ENCODE measurements around the gene CHST8. TPM values are rescaled to one million over a fixed set of nuclear protein-coding genes. Genes with fewer than 3 reads are reported as not detected.

Gene CHST8
- total and polyA plus RNA-seq, 2 of the 13 experiments (the other 11 are each of a cell fraction or from before 2014, with no cell fraction given) = not detected

DNA sequence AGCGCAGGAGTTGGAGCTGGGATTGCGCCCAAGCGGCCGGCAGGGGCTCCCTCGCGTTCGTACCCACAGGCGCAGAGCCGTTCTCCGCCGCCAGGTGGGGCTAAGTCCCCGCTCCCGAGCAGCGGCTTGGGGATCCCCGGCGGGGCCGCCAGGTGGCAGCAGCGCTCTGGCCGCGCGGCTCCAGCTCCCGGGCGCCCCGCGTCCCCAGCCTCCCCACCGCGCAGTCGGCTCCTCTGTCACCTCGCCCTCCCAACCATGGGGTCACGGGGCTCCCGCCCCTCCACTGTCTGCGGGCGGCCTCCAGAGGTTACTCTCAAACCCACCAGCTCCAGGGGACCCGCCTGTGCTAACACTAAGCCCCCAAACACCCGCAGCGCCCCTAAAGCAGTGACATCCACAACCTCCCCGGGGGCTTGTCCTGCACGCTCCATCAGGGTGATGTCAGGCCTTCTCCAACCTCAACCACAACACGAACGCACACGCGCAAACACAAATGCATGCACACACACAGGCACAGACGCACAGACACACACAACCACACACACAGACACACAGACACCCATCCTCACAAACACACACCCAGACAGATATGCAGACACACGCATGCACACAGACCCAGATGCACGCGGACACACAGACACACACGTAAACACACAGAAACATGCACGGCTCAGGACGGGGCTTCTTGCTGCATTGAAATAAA is 156.5 kb downstream of the CHST8 start (continued):
- TF ChIP-seq, protein P1, sequence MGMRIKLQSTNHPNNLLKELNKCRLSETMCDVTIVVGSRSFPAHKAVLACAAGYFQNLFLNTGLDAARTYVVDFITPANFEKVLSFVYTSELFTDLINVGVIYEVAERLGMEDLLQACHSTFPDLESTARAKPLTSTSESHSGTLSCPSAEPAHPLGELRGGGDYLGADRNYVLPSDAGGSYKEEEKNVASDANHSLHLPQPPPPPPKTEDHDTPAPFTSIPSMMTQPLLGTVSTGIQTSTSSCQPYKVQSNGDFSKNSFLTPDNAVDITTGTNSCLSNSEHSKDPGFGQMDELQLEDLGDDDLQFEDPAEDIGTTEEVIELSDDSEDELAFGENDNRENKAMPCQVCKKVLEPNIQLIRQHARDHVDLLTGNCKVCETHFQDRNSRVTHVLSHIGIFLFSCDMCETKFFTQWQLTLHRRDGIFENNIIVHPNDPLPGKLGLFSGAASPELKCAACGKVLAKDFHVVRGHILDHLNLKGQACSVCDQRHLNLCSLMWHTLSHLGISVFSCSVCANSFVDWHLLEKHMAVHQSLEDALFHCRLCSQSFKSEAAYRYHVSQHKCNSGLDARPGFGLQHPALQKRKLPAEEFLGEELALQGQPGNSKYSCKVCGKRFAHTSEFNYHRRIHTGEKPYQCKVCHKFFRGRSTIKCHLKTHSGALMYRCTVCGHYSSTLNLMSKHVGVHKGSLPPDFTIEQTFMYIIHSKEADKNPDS (CRISPR knock-in tag; IDR thresholded peaks at IDR 0.05) = 0 out of 2 replicates have a peak, but pooled peaks have one; percentile 32
- no peak for TF ChIP-seq ZNF343 (CRISPR knock-in tag; IDR thresholded peaks at IDR 0.05)
- TF ChIP-seq ZNF451 (CRISPR knock-in tag; IDR thresholded peaks at IDR 0.05) = peak; percentile 61; the same call in 1 of the 2 replicates
- no peak for TF ChIP-seq ZNF33B (CRISPR knock-in tag; IDR thresholded peaks at IDR 0.05)
- TF ChIP-seq, protein P2, sequence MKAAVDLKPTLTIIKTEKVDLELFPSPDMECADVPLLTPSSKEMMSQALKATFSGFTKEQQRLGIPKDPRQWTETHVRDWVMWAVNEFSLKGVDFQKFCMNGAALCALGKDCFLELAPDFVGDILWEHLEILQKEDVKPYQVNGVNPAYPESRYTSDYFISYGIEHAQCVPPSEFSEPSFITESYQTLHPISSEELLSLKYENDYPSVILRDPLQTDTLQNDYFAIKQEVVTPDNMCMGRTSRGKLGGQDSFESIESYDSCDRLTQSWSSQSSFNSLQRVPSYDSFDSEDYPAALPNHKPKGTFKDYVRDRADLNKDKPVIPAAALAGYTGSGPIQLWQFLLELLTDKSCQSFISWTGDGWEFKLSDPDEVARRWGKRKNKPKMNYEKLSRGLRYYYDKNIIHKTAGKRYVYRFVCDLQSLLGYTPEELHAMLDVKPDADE (CRISPR knock-in tag; IDR thresholded peaks at IDR 0.05) = no peak
- TF ChIP-seq ZNF772 (CRISPR knock-in tag; IDR thresholded peaks at IDR 0.05) = peak; percentile 67; the same call in 1 of the 2 replicates
- TF ChIP-seq, protein P3, sequence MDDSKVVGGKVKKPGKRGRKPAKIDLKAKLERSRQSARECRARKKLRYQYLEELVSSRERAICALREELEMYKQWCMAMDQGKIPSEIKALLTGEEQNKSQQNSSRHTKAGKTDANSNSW (CRISPR knock-in tag; IDR thresholded peaks at IDR 0.05; ENCODE audit: borderline replicate concordance) = no peak
- peak; percentile 66 for TF ChIP-seq POGZ (CRISPR knock-in tag; IDR thresholded peaks at IDR 0.05)
- no peak for TF ChIP-seq ASH2L (IDR thresholded peaks at IDR 0.05; ENCODE audit: insufficient read length, low read depth, low read length)
- no peak for TF ChIP-seq ZNF10 (CRISPR knock-in tag; IDR thresholded peaks at IDR 0.05; ENCODE audit: borderline replicate concordance, low read depth)
- no peak for TF ChIP-seq NONO (IDR thresholded peaks at IDR 0.05)
- peak; percentile 69; the same call in 1 of the 2 replicates for TF ChIP-seq NONO (CRISPR knock-in tag; conservative IDR thresholded peaks at IDR 0.05)
- TF ChIP-seq ZNF724P (CRISPR knock-in tag; IDR thresholded peaks at IDR 0.05; ENCODE audit: borderline replicate concordance) = no peak; the same call in 1 of the 2 replicates
- peak; percentile 36 for TF ChIP-seq TAF15 (IDR thresholded peaks at IDR 0.05; ENCODE audit: low read depth, low read length, poor library complexity, severe bottlenecking)
- no peak for TF ChIP-seq ZNF510 (CRISPR knock-in tag; IDR thresholded peaks at IDR 0.05; ENCODE audit: low read depth)
- TF ChIP-seq CCDC6 (CRISPR knock-in tag; IDR thresholded peaks at IDR 0.05) = no peak
- peak; percentile 44; the same call in 1 of the 2 replicates for TF ChIP-seq SP4 (CRISPR knock-in tag; IDR thresholded peaks at IDR 0.05)
- TF ChIP-seq, protein P4, sequence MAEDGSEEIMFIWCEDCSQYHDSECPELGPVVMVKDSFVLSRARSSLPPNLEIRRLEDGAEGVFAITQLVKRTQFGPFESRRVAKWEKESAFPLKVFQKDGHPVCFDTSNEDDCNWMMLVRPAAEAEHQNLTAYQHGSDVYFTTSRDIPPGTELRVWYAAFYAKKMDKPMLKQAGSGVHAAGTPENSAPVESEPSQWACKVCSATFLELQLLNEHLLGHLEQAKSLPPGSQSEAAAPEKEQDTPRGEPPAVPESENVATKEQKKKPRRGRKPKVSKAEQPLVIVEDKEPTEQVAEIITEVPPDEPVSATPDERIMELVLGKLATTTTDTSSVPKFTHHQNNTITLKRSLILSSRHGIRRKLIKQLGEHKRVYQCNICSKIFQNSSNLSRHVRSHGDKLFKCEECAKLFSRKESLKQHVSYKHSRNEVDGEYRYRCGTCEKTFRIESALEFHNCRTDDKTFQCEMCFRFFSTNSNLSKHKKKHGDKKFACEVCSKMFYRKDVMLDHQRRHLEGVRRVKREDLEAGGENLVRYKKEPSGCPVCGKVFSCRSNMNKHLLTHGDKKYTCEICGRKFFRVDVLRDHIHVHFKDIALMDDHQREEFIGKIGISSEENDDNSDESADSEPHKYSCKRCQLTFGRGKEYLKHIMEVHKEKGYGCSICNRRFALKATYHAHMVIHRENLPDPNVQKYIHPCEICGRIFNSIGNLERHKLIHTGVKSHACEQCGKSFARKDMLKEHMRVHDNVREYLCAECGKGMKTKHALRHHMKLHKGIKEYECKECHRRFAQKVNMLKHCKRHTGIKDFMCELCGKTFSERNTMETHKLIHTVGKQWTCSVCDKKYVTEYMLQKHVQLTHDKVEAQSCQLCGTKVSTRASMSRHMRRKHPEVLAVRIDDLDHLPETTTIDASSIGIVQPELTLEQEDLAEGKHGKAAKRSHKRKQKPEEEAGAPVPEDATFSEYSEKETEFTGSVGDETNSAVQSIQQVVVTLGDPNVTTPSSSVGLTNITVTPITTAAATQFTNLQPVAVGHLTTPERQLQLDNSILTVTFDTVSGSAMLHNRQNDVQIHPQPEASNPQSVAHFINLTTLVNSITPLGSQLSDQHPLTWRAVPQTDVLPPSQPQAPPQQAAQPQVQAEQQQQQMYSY (CRISPR knock-in tag; IDR thresholded peaks at IDR 0.05) = no peak
- TF ChIP-seq, protein P5, sequence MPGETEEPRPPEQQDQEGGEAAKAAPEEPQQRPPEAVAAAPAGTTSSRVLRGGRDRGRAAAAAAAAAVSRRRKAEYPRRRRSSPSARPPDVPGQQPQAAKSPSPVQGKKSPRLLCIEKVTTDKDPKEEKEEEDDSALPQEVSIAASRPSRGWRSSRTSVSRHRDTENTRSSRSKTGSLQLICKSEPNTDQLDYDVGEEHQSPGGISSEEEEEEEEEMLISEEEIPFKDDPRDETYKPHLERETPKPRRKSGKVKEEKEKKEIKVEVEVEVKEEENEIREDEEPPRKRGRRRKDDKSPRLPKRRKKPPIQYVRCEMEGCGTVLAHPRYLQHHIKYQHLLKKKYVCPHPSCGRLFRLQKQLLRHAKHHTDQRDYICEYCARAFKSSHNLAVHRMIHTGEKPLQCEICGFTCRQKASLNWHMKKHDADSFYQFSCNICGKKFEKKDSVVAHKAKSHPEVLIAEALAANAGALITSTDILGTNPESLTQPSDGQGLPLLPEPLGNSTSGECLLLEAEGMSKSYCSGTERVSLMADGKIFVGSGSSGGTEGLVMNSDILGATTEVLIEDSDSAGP (CRISPR knock-in tag; IDR thresholded peaks at IDR 0.05; ENCODE audit: borderline replicate concordance) = peak; percentile 83; the same call in 1 of the 2 replicates
- peak; percentile 56; the same call in 1 of the 2 replicates for TF ChIP-seq SMAD3 (CRISPR knock-in tag; IDR thresholded peaks at IDR 0.05)

All from HepG2 (cell line).